Head of caudate nucleus (tissue), 42 donors: ENCODE measurements around the gene AEBP2.
"Not testable (repeated sequence)": the region's sequence is repeated elsewhere in the genome, so short reads cannot be mapped to it uniquely, and the experiment has no call there.

Experiments
- DNase-seq, 42 donors: peaks; one replicate each; pipeline versions ENCODE4 v3.0.0 to v3.0.0-alpha.2; 2020 to 2021; ENCODE audit warnings: mixed read lengths in 7 of 42
- intact Hi-C: fragments of 100-400 bp; cut with DNase I; formaldehyde crosslinking; loops from one replicate; pipeline ENCODE4 v1.15.0; 2022

AEBP2 gene

DNA sequence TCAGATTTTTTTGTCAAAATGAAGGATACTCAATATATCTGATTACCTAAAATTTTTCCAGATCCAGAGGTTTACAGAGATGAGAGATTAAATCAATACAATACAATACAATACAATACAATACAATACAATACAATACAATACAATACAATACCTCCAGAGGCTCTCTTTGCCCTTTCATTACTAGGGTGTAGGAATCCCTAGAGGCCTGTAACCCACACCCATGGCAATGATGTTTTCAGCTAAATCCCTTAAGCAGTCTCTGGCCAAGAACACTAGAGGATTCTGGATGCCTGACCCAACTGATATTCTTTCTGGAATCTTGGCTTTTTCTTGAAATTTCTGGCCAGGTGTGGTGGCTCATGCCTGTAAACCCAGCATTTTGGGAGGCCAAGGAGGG is 23.7 kb upstream of the AEBP2 start:
- DNase-seq = no peak
- intact Hi-C loops = no loop called here

DNA sequence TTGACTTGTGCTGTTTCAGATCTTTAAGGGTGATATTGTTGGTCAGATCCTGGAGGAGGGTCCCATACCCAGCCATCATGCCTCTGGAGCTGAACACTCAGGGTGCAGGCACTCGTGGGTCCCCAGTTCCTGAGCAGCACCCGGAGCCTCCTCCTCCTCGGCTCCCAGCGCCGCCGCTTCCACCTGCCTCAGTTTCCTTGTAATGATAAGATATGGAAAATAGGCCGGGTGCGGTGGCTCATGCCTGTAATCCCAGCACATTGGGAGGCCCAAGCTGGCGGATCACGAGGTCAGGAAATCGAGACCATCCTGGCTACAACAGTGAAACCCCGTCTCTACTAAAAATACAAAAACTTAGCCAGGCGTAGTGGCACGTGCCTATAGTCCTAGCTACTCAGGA is 20.2 kb upstream of the AEBP2 start:
- intact Hi-C loops = no loop called here
- peak in 2 of 42 donors; percentile 8 to 21 for DNase-seq

DNA sequence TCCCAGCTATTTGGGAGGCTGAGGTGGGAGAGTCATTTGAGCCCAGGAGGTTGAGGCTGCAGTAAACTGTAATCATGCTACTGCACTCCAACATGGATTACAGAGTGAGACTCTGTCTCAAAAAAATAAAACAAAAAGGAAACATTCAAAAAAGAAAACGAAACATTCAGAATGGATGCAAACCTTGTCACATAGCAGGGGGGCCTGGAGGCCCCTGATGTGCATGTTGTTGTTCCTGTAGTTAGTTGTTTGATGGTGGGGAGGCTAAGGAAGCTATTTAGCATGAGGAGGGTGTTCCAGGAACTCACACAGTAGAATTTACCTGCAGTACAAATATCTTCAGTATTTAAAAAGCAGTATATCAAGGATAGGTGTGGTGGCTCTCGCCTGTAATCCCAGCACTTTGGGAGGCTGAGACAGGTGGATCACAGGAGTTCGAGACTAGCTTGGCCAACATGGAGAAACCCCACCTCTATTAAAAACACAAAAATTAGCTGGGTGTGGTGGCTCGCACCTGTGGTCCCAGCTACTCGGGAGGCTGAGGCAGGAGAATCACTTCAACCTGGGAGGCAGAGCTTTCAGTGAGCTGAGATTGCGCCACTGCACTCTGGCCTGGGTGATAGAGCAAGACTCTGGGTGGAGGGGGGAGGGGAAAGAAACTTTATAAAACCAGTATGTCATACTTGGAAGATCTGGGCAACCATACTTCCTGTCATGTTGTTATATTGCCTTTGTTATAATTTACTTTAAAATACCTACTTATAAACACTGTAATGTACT is 17.6 kb upstream of the AEBP2 start:
- intact Hi-C loops = no loop called here
- DNase-seq = peak in 1 of 42 donors; percentile 25

DNA sequence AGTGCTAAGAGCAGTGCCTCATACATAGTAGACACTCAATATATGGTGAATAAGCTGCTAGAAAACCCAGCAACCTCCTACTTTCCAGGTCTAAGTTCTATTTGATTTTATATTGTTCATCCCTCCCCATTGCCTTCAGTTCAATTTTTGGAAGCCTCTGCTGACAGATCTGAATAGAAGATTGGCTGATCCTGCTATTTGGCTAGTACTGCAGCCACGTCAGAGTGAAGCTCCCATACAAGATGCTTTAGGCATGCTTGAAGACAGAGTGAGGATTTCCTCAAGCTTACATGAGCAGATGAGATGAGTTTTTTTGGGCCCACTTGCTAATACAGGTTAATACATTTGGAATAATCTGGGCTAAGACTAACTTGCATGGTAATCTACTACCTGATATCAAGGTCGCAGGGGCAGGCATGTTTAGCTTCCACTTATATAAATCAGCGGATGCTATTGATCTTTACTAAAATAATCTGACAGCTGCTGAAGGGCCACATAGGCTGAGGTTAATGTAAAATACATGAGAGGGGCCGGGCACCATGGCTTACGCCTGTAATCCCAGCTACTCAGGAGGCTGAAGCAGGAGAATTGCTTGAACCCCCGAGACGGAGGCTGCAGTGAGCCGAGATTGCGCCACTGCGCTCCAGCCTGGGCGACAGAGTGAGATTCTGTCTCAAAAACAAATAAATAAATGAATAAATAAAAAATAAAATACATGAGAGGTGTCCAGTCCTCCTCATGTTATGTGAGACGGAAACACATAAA is 15.9 kb upstream of the AEBP2 start:
- intact Hi-C loops = no loop called here
- DNase-seq = peak in 1 of 42 donors; percentile 26

DNA sequence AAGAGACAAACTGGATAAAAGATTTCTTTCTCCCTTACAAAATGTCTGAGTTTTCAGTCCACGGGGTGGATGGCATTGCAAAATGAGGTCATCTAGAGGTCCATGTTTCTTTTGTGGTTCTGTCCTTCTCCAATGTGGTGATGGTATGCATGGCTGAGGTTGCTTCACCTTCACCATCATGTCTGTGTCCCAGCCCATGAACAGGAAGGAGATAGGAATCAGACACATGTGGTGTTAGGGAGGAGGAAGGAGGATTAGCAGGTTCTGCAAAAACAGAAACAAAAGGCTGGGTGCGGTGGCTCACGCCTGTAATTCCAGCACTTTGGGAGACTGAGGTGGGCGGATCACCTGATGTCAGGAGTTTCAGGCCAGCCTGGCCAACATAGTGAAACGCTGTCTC is 11.0 kb upstream of the AEBP2 start:
- intact Hi-C loops = no loop called here
- peak in 1 of 42 donors; percentile 25 for DNase-seq

DNA sequence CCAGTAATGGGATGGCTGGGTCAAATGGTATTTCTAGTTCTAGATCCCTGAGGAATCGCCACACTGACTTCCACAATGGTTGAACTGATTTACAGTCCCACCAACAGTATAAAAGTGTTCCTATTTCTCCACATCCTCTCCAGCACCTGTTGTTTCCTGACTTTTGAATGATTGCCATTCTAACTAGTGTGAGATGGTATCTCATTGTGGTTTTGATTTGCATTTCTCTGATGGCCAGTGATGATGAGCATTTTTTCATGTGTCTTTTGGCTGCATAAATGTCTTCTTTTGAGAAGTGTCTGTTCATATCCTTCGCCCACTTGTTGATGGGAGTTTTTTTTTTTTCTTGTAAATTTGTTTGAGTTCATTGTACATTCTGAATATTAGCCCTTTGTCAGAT is 9.8 kb upstream of the AEBP2 start:
- intact Hi-C loops, DNase-seq: not testable (repeated sequence)

DNA sequence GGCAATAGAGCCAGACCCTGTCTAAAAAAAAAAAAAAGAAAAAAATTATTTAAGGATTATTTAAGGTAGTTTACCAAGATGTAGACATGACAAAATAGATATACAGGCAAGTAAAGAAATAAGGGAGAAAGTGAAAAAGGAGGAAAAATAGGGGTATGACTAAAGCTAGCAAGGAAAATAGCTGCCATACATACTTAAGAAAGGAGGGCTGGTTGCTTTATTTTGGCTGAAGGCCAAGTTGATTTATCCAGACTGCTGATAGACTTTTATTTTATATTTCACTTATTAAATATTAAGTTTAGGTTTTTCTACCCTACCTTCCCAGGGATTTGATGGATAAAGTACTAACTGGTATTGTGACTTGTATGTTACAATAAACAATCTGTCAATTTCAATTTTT is 8.3 kb upstream of the AEBP2 start:
- no peak for DNase-seq
- intact Hi-C loops = no loop called here

DNA sequence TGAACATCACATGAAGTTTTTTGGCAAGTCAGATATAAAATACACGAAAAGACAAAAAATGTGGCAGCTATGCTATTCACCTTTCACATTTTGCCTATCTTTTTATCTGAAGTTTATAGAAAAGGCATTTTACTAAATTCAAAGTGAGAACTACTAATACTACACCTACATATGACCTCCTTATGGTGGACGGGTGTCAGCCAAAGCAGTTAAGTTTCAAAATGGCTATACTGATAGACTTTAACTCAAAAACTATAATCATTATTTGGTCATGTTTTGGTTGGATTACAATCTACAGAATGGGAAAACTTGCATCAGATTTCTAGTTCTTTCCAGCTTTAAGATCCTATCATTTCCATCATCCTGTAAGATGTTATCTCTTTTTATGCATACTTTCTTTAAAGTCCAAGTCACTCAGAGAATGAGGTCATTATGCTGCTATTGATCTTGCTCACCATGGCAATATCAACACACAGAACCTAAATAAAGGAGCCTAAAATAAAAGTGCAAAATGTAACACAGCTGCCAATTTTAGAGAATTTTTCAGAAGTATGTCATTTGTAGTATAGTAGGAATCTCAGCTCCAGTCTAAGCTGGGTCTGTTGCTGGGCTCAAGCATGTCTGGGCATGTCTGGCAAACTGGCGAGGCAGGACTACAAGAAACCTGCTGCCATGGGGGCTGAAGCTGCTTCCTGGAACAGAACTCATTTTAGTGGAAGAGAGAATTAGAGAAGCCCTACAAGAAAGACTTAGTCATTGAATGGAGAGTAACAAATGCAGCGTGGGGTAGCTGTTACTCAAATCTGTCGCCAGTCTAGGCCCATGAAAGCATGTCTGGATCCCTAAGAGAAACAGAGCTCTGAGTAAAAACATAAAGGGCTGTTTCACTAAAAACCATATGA is 7.6 kb upstream of the AEBP2 start:
- intact Hi-C loops = no loop called here
- DNase-seq = peak in 2 of 42 donors; percentile 15 to 39

DNA sequence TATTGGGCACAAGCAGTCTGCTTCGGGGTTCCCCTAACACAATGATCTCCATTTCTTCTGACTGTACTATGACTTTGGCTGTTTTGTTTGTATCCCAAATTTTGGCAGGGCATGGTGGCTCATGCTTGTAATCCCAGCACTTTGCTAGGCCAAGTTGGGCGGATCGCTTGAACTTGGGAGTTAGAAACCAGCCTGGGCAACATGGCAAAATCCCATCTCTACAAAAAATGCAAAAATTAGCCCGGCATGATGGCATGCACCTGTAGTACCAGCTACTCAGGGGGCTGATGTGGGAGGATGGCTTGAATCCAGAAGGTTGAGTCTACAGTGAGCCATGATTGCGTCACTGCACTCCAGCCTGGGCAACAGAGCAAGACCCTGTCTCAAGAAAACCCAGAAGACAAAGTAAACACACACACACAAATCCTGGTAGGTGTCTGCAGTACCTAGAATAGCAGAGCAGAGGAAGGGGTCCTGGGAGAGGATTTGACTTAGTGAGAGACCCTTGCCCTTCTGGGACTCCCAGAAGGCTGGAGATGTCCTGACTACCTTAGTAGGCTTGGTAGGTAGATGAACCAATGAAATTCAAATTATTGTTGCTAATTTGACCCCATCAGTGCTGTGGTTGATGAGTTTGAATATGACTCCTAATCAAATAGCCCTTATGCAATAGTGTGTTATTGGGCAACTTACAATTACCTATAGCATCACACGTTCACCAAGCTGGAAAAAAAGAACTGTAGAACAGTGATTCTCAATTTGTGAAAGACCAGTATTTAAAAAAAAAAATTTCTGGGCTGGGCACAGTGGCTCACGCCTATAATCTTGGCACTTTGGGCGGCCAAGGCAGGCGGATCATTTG is 6.8 kb upstream of the AEBP2 start:
- intact Hi-C loops = no loop called here
- DNase-seq = peak in 2 of 42 donors; percentile 28 to 36

DNA sequence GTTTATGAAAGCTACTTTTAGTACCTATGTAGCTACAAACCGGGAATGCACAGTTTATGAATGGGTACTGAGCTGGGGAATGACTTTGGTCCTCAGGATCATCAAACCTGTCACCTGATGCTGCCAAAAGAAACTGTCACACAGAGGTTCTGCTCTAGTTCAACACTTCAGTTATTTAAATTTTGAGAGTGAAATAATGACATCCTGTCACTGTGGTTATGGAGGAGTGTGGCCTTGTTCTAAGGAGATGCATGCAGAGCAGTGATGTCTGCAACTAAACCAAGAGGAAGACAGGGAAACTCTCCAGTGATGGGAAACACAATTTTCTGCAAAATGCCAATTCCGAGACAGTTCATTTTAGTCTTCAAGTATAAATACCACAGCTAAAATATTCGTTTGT is 4.8 kb upstream of the AEBP2 start:
- intact Hi-C loops = no loop called here
- peak in 4 of 42 donors; percentile 14 to 32 (median 24) for DNase-seq

DNA sequence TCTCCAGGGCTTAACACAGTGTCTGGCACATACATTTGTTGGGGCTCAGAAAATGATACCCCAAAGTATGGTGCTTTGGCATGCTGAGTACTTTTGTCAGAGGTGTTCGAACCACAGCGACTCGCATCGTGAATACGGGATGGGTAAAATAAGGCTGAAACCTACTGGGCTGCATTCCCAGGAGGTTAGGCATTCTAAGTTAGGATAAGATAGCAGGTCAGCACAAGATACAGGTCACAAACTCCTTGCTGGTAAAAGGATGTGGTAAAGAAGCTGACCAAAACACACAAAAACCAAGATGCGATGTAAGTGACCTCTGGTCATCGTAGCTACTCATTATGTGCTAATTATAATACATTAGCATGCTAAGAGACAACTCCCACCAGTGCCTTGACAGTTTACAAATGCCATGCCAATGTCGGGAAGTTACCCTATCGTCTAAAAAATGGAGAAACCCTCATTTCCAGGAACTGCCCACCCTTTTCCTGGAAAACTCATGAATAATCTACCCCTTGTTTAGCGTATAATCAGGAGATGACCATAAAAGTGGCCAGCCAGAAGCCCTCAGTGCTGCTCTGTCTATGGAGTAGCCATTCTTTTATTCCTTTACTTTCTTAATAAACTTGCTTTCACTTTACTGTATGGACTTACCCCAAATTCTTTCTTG is 3.3 kb upstream of the AEBP2 start:
- DNase-seq = peak in 1 of 42 donors; percentile 38

DNA sequence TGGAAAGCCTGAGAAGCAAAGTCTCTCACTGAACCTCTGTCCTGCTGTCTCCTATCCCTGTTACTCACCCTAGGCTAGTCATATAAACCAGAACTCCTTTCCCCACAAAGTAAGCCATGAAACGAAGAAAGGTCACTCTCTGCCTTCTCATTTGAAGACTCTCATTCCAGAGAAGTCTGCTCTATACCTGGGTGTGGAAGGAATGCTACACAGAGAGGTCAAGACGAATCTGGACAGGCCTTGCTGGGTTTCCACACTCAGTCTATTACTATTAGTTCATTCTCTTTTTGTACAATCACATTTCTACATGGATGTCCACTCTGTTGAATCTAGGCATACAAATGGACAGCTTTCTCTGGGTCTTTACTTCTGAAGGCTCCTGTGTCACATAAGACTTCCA is 2.4 kb upstream of the AEBP2 start:
- intact Hi-C loops = no loop called here
- no peak for DNase-seq

More for the DNA sequence above, 3.3 kb upstream of the AEBP2 start:
- intact Hi-C loops = no loop called here

DNA sequence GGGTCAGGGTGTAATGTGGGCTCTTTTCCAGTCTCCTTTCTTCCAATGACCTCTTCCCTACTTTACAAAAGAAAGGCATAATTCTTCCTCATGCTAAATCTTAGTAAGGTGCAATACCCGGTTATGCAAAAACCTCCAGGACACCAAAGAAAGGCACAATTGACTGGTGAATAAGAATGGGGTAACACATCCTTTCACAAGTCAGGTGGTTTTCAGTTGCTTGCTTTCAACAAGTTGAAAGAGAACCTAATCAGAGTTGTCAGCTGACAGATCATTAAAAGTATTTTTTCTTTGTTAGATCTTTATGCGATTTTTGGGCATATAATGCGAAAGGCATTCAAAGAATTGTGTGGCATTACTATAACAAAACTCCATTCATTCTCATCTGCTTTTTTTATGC is 1.3 kb upstream of the AEBP2 start:
- intact Hi-C loops = no loop called here
- peak in 1 of 42 donors; percentile 14 for DNase-seq

DNA sequence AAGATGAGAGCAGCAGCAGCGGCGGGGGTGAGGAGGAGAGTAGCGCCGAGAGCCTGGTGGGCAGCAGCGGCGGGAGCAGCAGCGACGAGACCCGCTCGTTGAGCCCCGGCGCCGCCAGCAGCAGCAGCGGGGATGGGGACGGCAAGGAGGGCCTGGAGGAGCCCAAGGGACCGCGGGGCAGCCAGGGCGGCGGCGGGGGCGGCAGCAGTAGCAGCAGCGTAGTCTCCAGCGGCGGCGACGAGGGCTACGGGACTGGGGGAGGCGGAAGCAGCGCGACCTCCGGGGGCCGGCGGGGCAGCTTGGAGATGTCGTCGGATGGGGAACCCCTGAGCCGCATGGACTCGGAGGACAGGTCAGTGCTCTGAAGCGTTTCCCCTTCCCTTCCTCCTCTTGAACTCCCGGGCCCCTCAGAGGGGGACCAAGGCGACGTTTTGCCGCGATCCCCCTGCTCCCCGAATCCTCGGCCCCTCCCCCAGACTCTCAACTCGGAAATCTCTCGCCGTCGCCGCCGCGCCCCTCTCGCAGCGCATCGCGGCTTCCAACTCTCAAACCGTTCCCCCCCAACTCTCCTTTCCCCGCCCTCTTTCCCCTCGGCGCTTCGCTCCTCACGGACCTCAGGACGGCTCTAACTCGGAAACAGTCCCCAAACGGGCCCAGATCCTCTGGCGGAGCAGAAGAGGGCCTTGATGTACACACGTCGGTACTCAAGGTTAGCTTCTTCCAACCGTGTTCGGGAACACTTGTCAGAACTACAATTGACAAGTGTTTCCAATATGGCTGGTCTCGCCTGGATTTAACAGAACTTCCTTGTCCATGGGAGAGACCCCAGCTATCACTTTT is 947 bp downstream of the AEBP2 start:
- DNase-seq = peak in 40 of 42 donors; percentile 10 to 73 (median 48)

DNA sequence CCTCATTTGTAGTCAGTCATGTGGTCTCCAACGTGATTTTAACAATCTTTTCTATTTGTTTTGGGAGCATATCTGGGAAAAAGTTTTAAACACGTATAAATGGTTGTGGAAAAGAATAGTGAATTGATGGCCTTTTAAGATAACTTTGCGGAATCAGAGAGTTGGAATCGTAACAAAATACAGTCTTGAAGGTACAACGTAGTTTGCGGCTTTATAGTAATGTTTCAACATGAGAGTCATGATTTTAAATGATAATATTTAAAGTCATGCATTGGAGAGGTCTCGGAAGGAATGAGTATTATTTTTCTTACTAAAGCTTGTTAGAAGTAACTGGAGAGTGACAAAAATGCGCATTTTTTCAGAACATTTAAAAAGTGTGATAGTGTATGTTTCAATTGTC is 1.6 kb downstream of the AEBP2 start:
- no peak for DNase-seq
- intact Hi-C loops = no loop called here

More for the DNA sequence above, 947 bp downstream of the AEBP2 start:
- intact Hi-C loops = no loop called here

DNA sequence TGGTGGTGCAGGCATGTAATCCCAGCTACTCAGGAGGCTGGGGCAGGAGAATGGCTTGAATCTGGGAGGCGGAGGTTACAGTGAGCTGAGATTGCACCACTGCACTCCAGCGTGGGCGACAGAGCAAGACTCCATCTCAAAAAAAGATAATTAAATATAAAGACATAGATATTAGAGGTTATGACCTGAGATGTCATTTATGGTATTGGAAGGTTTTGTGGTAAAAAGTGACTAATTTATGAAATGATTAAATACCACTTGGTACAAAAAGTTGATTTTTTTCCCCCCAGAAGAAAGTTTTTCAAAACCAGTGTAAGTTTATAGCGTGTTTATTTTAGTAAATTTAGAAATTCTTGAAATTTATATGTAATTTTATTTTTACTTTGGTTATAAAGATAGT is 4.3 kb downstream of the AEBP2 start:
- intact Hi-C loops = no loop called here

DNA sequence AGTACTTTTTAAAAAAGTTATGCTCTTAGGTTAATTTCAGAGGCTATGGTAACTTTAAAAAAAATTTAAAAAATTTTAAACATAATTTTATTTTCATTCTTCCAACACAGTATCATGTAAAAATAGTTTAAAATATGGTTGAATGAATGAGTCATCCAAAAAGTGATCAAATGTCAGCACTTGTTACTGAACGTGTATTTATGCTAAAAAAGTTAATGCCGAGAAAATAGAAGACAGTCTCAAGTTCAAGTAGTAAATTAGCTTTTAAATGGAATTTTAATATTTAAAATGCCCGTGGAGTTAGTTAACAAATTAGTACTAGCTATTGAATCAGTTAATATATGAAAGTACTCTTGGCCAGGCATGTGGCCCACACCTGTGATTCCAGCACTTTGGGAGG is 4.8 kb downstream of the AEBP2 start:
- intact Hi-C loops = no loop called here
- no peak for DNase-seq

More for the DNA sequence above, 4.3 kb downstream of the AEBP2 start:
- DNase-seq = no peak
